ENCODE measurements around the gene JAK2.

DNA sequence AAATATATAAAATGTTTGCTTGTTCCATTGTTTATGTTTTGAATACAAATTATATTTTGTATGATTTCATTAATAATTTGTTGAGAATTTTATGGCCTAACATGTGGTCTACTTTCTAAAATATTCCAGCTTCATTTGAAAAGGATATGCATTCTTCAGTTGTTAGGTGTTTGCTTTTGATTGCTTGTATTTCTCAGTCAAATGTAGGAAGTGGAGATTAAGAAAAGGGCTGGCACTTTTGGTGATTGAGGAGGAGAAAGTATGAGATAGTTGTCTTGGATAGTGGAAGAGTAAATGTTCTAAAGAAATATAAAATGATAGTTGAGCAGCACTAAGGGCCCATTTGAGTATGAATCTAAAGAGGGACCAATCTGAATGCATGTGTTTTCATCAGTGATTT, 23.1 kb downstream of the JAK2 start:
- TF ChIP-seq, protein P1, sequence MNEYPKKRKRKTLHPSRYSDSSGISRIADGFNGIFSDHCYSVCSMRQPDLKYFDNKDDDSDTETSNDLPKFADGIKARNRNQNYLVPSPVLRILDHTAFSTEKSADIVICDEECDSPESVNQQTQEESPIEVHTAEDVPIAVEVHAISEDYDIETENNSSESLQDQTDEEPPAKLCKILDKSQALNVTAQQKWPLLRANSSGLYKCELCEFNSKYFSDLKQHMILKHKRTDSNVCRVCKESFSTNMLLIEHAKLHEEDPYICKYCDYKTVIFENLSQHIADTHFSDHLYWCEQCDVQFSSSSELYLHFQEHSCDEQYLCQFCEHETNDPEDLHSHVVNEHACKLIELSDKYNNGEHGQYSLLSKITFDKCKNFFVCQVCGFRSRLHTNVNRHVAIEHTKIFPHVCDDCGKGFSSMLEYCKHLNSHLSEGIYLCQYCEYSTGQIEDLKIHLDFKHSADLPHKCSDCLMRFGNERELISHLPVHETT (CRISPR knock-in tag; conservative IDR thresholded peaks at IDR 0.05 in 1 of 2, IDR thresholded peaks at IDR 0.05 in 1 of 2) = no peak
- no peak for TF ChIP-seq POLR2A (conservative IDR thresholded peaks at IDR 0.05)
- no peak for TF ChIP-seq KDM5B (IDR thresholded peaks at IDR 0.05; ENCODE audit: insufficient replicate concordance, low read depth, low read length)
- no peak for TF ChIP-seq JUNB (CRISPR knock-in tag; conservative IDR thresholded peaks at IDR 0.05)
- TF ChIP-seq KLF16 (IDR thresholded peaks at IDR 0.05) = no peak
- TF ChIP-seq POU5F1 (IDR thresholded peaks at IDR 0.05; ENCODE audit: borderline replicate concordance, low read depth, low read length, partially characterized antibody) = no peak
- no peak for TF ChIP-seq JUN (IDR thresholded peaks at IDR 0.05; ENCODE audit: borderline replicate concordance, low read depth, low read length)
- TF ChIP-seq JUN (CRISPR knock-in tag; IDR thresholded peaks at IDR 0.05; ENCODE audit: borderline replicate concordance) = no peak
- TF ChIP-seq, protein P2, sequence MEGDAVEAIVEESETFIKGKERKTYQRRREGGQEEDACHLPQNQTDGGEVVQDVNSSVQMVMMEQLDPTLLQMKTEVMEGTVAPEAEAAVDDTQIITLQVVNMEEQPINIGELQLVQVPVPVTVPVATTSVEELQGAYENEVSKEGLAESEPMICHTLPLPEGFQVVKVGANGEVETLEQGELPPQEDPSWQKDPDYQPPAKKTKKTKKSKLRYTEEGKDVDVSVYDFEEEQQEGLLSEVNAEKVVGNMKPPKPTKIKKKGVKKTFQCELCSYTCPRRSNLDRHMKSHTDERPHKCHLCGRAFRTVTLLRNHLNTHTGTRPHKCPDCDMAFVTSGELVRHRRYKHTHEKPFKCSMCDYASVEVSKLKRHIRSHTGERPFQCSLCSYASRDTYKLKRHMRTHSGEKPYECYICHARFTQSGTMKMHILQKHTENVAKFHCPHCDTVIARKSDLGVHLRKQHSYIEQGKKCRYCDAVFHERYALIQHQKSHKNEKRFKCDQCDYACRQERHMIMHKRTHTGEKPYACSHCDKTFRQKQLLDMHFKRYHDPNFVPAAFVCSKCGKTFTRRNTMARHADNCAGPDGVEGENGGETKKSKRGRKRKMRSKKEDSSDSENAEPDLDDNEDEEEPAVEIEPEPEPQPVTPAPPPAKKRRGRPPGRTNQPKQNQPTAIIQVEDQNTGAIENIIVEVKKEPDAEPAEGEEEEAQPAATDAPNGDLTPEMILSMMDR (IDR thresholded peaks at IDR 0.05 in 2 of 3, conservative IDR thresholded peaks at IDR 0.05 in 1 of 3; ENCODE audit: insufficient read depth in 2 of 3, low read depth in 1 of 3, low read length in 3 of 3) = no peak
- no peak for TF ChIP-seq ZNF507 (tag; conservative IDR thresholded peaks at IDR 0.05)
